Measurements from ENCODE around the gene WNT7A.

The WNT7A gene

DNA sequence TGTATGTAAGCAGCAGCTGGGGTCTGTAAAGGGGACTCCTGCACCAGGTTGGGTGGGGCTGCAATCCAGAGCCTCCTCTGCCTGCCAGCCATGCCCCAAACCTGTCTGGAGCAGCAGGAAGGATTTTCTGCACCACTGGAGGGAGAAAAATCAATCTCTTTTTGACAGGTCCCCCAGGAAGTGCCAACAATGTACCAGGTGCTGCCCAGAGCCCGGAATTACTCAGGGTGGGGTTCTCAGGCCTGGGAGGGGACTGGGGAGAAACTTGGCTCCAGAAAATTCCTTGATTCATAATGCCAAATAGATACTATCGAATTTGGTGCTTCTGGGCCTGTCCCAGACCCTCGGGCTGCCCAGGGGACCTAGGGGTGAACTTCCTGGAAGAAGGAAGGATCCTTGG, 52.6 kb downstream of the WNT7A start:
- TF ChIP-seq, protein P1, sequence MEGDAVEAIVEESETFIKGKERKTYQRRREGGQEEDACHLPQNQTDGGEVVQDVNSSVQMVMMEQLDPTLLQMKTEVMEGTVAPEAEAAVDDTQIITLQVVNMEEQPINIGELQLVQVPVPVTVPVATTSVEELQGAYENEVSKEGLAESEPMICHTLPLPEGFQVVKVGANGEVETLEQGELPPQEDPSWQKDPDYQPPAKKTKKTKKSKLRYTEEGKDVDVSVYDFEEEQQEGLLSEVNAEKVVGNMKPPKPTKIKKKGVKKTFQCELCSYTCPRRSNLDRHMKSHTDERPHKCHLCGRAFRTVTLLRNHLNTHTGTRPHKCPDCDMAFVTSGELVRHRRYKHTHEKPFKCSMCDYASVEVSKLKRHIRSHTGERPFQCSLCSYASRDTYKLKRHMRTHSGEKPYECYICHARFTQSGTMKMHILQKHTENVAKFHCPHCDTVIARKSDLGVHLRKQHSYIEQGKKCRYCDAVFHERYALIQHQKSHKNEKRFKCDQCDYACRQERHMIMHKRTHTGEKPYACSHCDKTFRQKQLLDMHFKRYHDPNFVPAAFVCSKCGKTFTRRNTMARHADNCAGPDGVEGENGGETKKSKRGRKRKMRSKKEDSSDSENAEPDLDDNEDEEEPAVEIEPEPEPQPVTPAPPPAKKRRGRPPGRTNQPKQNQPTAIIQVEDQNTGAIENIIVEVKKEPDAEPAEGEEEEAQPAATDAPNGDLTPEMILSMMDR (IDR thresholded peaks at IDR 0.05; ENCODE audit: borderline replicate concordance, control extremely low read depth, extremely low read depth, insufficient read depth, missing control alignments), result no peak
- no peak for DNase-seq (ENCODE audit: low spot score)
- in situ Hi-C loops (cut with MboI; ENCODE audit: low sequenced_read_pairs, unreplicated experiment), result no loop called here

DNA sequence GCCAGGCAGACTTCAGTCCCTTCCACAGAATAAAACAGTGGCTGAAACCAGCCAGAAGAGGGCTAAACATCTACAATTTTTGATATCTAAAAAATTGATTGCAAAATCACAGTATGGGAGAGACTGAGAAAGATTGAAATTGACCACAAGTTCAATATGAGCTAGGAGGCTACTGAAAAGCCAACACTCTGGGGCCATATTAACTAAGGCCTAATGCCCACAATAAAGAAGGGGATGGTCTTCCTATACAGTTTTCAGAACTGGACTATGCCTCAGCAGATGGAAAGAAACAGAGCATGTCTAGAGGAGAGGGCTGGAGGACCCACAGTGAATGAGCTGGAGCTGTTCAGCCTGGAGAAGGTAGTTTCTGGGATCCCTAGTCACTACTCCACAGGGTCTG, 53.2 kb downstream of the WNT7A start:
- DNase-seq (ENCODE audit: low spot score), result no peak
- in situ Hi-C loops (cut with MboI; ENCODE audit: low sequenced_read_pairs, unreplicated experiment), result no loop called here
- TF ChIP-seq, protein P1 (IDR thresholded peaks at IDR 0.05; ENCODE audit: borderline replicate concordance, control extremely low read depth, extremely low read depth, insufficient read depth, missing control alignments), result no peak

DNA sequence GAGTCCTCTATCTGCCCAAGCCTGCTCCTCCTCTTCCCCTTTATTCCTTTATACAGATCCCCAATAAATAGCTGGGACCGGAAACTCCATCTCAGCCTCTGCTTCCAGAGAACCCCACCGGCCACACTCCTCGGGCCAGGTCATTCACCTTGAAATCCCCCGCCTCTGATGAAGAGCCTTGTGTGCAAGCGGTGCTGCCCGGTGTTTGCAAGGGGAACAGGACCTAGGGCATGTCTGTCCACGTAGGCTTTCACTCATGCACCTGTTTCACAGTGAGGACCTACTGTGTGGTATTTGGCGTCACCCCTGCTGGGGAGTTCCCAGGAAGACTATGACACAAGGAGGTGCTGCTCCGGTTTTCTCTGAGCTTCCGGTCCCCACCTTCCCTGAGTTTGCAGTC, 54.0 kb downstream of the WNT7A start:
- TF ChIP-seq, protein P1 (IDR thresholded peaks at IDR 0.05; ENCODE audit: borderline replicate concordance, control extremely low read depth, extremely low read depth, insufficient read depth, missing control alignments), result no peak
- no peak for DNase-seq (ENCODE audit: low spot score)
- in situ Hi-C loops (cut with MboI; ENCODE audit: low sequenced_read_pairs, unreplicated experiment), result no loop called here

DNA sequence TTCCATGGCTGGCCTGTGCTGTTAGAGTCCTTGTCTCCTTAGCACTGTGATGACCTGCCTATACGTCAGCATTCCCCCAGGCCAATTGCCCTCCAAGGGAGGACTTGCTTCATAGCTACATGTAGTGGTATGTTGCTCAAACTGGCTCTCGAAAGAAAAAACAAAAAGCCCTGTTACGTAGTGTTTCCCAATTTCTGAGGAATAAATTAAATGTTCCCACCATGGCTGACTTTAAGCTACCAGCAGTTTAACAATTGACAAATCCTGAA, 54.6 kb downstream of the WNT7A start:
- TF ChIP-seq, protein P1 (IDR thresholded peaks at IDR 0.05; ENCODE audit: borderline replicate concordance, control extremely low read depth, extremely low read depth, insufficient read depth, missing control alignments), result no peak
- in situ Hi-C loops (cut with MboI; ENCODE audit: low sequenced_read_pairs, unreplicated experiment), result no loop called here
- no peak for DNase-seq (ENCODE audit: low spot score)

DNA sequence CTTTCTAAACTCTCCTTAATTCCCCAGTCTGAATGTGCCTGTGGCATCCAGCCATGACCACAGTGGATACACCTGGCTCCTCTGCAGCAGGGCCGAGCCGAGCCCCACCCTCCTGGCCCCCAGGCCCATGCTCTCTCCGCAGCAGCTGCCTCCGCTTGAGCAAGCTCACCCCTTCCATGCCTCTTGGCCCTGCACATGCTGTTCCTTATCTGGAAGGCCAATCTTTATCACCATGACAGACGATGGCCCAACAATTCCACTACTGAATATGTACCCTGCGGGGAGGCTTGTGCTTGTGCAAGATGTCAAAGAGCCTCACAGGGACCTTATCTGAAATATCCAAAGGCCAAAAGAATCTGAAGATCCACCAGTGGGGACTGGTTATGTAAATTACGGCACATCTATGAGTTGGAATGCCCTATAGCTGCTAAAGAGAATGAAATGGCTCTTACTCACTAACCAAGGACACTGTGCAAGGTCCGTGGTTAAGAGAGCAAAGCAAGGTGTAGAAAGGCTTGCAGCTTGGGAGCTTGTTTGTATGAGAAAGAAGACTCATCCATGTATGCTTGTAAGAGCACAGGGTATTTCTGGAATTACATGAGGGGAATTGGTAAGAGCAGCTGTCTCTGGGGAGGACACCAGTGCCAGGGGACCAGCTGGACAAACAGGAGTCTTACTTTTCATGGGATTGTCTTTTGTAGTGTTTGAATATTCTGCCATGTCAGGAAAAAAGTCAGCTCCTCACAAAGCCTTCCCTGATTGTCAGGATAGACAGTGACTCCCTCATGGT, 55.2 kb downstream of the WNT7A start:
- TF ChIP-seq, protein P1 (IDR thresholded peaks at IDR 0.05; ENCODE audit: borderline replicate concordance, control extremely low read depth, extremely low read depth, insufficient read depth, missing control alignments), result no peak
- in situ Hi-C loops (cut with MboI; ENCODE audit: low sequenced_read_pairs, unreplicated experiment), result no loop called here
- DNase-seq (ENCODE audit: low spot score), result no peak

DNA sequence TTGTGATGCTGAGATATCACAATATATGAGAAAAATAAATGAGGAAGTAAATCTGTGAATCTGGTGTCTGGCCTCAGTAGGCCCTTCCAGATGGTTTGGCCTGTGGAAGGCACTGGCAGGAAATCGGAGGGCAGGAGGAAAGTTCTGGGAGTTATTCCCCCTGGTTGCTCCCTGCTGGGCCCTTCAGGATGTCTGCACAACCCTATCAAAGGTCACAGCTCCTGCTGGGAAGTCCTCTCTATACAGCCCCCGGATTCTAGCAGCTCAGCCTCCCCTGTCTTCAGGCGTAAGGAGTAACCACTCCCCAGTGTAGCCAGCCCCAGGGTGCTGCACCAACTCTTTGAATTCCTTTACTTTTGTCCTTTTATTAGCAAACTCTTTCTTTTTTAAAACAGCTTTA, 56.2 kb downstream of the WNT7A start:
- TF ChIP-seq, protein P1 (IDR thresholded peaks at IDR 0.05; ENCODE audit: borderline replicate concordance, control extremely low read depth, extremely low read depth, insufficient read depth, missing control alignments), result no peak
- no peak for DNase-seq (ENCODE audit: low spot score)
- in situ Hi-C loops (cut with MboI; ENCODE audit: low sequenced_read_pairs, unreplicated experiment), result no loop called here
